ENCODE results near the gene COL25A1.
A peak's percentile ranks its signal among the peaks of the same experiment; 100 is the strongest.

The COL25A1 gene

GRCh38 chr4:109177096-109177810 lies 125.2 kb downstream of the COL25A1 start:
- no peak for TF ChIP-seq CTCF (conservative IDR thresholded peaks at IDR 0.05; ENCODE audit: low read depth, low read length)
- no peak overlapping the region for H3K4me3 ChIP-seq (ENCODE audit: low read length)
- DNase-seq (ENCODE audit: low read depth), result no peak

- TF ChIP-seq CTCF (conservative IDR thresholded peaks at IDR 0.05; ENCODE audit: low read depth, low read length), result no peak
- DNase-seq (ENCODE audit: low read depth), result no peak
- no peak overlapping the region for H3K4me3 ChIP-seq (ENCODE audit: low read length)
These were observed 128.1 kb downstream of the COL25A1 start for GRCh38 chr4:109174224-109174953.

GRCh38 chr4:109172301-109172700 lies 130.2 kb downstream of the COL25A1 start:
- peak; percentile 65 for DNase-seq (ENCODE audit: low read depth)
- TF ChIP-seq CTCF (conservative IDR thresholded peaks at IDR 0.05; ENCODE audit: low read depth, low read length), result no peak
- no peak overlapping the region for H3K4me3 ChIP-seq (ENCODE audit: low read length)

GRCh38 chr4:109171070-109171469 lies 131.4 kb downstream of the COL25A1 start:
- H3K4me3 ChIP-seq (ENCODE audit: low read length), result no peak overlapping the region
- no peak for TF ChIP-seq CTCF (conservative IDR thresholded peaks at IDR 0.05; ENCODE audit: low read depth, low read length)
- DNase-seq (ENCODE audit: low read depth), result no peak

- no peak for DNase-seq (ENCODE audit: low read depth)
- H3K4me3 ChIP-seq (ENCODE audit: low read length), result no peak overlapping the region
- TF ChIP-seq CTCF (conservative IDR thresholded peaks at IDR 0.05; ENCODE audit: low read depth, low read length), result no peak
These were observed 133.3 kb downstream of the COL25A1 start for GRCh38 chr4:109169170-109169569.

GRCh38 chr4:109166586-109166985 lies 135.9 kb downstream of the COL25A1 start:
- DNase-seq (ENCODE audit: low read depth), result no peak
- TF ChIP-seq CTCF (conservative IDR thresholded peaks at IDR 0.05; ENCODE audit: low read depth, low read length), result no peak
- no peak overlapping the region for H3K4me3 ChIP-seq (ENCODE audit: low read length)

- TF ChIP-seq CTCF (conservative IDR thresholded peaks at IDR 0.05; ENCODE audit: low read depth, low read length), result no peak
- DNase-seq (ENCODE audit: low read depth), result no peak
- no peak overlapping the region for H3K4me3 ChIP-seq (ENCODE audit: low read length)
These were observed 136.3 kb downstream of the COL25A1 start for GRCh38 chr4:109166126-109166525.
